DMS 273 (cell line): ENCODE data around the gene BNIPL.
A peak's percentile ranks its signal among the peaks of the same experiment; 100 is the strongest.

Experiments used
- DNase-seq: peaks from one replicate; lab custom pipeline; 2025; ENCODE audit not compliant: unreplicated experiment; lab: John Stamatoyannopoulos, UW

Gene BNIPL

GRCh38 chr1:151056149-151056548 is 19.8 kb downstream of the BNIPL start:
- DNase-seq = no peak

DNA sequence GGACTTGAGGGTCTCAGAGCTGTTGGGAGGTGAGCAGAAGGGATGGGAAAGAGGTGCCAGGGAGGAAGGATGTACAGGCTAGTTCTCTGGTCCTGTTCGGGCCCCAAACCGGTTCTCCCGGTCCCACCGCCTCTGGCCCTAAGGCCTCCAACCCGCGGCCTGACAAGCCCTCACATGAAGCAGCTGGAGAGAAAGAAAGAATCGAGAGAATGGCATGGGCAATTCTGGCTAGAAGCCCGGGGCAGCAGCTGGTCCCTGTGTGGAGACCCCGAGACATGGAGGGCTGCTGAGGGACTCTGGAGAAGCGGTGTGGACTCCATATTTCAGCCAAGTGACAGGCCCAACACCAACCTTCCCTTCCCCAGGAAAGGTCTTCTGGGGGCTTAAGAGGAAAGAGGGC is 22.3 kb downstream of the BNIPL start:
- peak; percentile 100 for DNase-seq

GRCh38 chr1:151059109-151060006 is 23.0 kb downstream of the BNIPL start, which contains the start of gene CDC42SE1:
CDC42SE1 (minus strand) TSS chr1:151059622; CDS start chr1:151055730, 3,892 bp downstream.
- peak; percentile 100 for DNase-seq

GRCh38 chr1:151060007-151060656 is 23.7 kb downstream of the BNIPL start, which contains the start of gene MLLT11:
MLLT11 (plus strand) TSS chr1:151060397; CDS start chr1:151067225, 6,828 bp downstream.
- DNase-seq = peak; percentile 100

DNA sequence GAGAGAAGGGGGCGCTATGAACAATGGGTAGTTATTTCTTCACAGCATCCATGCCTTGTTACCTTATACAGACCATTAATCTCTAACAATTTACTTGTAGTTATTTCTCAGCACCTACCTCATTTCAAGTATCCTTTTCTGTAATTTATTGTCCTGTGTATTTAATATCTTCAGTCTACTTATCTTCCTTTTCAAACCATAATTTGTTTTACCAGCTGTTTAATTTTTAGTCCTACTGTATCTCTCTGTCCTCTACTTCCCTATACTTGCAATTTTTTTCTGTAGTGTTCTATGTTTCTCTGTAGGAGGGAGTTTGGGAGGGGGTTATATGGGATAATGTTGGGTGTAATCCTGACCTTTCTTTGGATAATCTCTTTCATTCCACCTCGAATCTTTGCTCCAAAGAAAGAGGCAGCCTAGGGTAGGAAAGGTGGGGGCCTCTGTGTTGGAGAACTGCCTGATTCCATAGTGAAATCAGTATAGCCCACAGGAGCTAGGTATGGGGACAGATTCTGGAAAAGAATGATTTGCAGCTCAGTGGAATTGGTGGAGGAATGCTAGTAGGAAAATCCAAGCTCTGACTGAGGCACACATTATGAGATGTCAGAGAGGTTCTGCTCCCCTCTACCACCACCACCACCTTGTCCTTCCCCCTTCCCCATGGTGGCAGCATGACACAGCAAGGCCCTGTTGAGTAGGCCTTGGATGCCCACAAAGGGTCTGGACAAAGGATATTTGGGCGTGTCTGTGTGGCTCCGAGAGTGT is 24.5 kb downstream of the BNIPL start:
- peak; percentile 99 for DNase-seq

DNA sequence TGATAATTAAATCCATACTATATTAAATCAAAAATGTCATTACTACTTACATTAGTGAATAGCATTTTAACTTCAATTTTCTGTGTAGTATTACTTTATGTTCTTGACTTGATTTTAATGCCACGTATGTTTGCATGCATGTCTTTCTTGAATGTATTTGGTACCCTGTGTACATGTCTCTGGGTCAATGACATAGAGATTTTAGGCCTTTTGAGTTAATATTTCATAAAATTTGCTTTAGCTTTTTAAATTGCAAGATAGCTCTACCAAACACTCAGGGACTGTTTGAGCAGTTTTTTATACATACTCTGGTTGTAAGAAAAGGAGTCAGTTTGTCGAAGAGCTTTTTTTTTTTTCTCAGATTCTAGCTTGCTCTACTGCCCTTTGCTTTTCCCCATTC is 25.3 kb downstream of the BNIPL start:
- DNase-seq = no peak

GRCh38 chr1:151062741-151063371 is 26.5 kb downstream of the BNIPL start:
- DNase-seq = peak; percentile 94

- DNase-seq = no peak
Measured at GRCh38 chr1:151065089-151065645, 28.8 kb downstream of the BNIPL start.

GRCh38 chr1:151067185-151067584 is 30.8 kb downstream of the BNIPL start:
- no peak for DNase-seq

DNA sequence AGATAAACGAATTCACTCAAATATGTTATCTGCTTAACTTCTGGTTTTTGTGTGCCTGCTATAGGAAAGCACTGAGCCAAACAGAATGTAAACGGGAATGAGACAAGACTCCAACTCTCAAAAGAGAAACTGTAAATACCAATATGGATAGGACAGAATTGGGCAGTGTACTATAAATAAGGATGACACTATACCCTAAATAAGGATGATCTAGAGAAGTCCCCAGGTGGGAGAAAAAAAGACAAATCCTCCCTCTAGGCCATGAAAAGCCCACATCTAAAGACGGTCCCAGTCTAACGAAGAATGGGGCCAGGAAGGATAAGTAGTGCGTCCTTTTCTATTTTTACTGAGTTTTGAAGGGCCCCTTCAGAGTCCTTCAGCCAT is 32.7 kb downstream of the BNIPL start:
- DNase-seq = no peak

DNA sequence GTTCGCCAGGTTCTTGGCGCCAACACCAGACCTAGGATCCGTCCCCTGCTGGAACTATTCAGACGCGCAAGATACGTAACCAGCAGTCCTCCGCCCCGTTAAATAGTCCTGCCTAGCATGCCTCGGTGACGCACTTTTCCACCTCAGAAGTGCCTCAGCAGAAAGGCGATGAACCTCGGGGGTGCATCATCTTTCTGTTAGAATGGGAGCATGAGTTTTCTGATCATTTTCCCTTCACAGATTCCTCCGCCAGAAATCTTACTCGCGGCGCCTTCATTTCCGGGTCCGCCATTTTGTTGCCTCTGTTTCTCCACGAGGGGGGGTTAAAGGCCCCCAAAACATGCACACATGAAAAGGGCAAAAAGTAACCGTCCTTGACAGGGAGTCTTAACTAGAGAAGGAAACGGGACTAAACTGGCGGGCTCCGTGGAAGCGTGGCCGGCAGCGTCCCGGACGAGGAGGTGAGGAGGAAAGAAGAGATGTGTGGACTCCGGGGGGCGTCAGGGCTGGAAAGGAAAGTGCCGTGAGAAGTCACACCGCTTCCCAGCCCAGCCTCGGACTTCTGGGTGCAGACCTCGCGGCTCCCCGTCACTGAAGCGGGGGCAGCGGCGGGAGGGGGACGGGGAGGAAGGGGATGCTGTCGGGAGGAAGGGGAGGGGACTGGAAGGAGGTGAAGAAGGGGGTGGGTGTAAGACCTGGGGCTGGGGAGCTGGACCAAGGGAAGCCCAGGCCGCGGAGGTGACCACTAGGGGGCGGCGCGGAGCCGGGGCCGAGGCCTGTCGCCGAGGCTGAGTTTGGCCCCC is 34.3 kb downstream of the BNIPL start, which contains the start of gene GABPB2:
TSS of gene GABPB2 (plus strand) at position 288 of the 803 bp plus-strand sequence. CDS start 17,429 bp downstream, outside the sequence.
- DNase-seq = peak; percentile 100

GRCh38 chr1:151072224-151072623 is 35.8 kb downstream of the BNIPL start:
- DNase-seq = peak; percentile 97

DNA sequence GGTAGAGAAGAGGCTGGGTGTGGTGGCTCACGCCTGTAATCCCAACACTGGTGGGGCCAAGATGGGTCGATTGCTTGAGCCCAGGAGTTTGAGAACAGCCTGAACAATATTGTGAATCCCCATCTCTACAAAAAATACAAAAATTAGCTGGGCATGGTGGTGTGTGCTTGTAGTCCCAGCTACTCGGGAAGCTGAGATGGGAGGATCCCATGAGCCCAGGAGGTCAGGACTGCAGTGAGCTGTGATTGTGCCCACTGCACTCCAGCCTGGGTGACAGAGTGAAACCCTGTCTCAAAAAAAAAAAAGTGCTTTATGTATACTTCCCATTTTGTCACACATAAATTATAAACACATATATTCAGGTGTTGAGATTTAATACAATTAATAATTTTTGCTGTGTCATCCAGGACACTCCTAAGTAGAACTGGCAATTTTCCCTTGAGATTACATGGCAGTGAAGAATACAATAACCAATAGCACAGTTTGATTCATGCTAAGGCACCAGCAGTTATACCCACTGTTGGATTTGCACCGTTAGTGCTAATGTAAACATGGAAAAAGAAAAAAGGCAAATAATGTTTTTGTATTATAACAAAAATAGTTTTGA is 49.7 kb downstream of the BNIPL start:
- no peak for DNase-seq
